Occipital lobe (tissue), 2 donors: ENCODE data around the gene FARP2. TPM values are rescaled to one million over a fixed set of nuclear protein-coding genes. Genes with fewer than 3 reads are reported as not detected.
"Not testable (repeated sequence)": the region's sequence is repeated elsewhere in the genome, so short reads cannot be mapped to it uniquely, and the experiment has no call there.

Source experiments
- DNase-seq: peaks from one replicate; lab custom pipeline; 2025; lab: John Stamatoyannopoulos, UW
- total RNA-seq: library from RNA; depleted of rRNA; stranded (reverse); fragments of >200 nt; gene quantifications from one replicate; pipeline ENCODE4 v1.2.3, GENCODE V29; 2014

FARP2 gene
- total RNA-seq, 1 donor from 2014 or later: 43.7 TPM

DNA sequence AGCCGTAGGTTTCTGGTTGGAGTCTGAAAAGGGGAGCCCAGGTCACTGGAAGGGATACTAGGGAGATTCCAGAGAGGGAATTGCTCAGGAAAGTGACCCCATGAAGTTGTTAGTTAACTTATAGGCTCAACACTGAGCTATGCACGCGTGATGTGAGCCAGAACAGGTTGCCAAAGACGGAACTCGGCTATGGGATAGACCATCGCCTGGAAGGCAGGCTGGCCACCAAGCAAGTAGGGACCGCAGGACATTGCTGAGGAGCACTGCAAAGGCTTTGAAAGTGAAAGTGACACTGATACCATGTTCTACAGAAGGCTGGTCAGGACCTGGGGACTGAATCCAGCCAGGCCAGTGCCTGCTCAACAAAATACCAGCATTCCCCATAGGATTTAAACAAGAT lies 7.3 kb downstream of the FARP2 start:
- DNase-seq: no peak

DNA sequence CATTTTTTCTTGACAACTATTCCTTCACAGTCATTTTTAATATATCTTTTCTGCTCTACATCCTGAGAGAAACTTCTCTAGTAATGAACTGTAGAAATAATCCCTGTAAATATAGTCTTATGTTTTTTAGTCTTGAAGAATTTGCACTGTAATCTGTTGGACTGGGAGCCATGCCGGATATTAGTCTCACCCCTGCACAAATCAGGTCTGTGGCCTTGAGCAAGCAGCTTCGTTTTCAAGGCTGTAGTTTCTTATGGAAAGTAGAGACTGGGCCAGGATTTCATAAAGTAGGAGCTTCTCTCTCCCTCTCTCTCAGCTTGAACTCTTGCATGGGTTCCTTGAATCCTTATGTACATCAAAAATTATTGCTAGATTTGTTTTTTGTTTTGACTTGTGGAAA lies 8.7 kb downstream of the FARP2 start:
- DNase-seq: no peak

DNA sequence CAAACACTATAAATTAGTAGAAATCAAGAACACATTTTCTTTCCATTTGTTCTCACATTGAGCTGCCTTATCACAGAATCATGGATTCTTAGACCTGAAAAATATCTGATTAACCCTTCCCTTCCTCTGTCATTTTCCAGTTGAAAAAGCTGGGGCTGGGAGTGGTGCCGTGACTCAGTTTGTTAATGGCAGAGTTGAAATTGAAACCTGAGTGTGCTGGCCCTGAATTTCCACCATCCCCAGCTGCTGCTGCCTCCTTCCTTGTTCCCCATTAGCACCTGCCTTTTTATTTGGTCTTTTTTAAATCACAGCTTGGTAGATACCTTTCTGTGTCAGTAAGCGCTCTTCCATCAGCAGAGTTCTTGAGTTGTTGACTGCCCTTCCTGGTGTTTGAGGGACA lies 10.6 kb downstream of the FARP2 start:
- DNase-seq: no peak

DNA sequence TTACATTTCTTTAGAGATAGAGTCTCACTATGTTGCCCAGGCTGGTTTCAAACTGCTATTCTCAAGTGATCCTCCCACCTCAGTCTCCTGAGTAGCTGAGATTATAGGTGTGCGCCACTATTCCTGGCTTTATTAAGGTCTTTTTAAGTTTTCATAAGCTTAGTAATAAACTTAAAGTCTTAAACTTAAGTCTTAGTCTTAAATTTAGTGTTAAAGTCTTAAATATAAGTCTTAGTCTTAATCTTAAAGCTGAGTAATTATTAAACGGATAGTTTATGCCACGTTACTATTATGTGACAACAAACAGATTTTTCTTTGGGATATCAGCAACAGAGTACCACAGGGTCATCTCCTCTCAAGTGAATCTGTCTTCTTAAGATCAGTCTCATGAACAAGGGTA lies 12.6 kb downstream of the FARP2 start:
- no peak for DNase-seq

DNA sequence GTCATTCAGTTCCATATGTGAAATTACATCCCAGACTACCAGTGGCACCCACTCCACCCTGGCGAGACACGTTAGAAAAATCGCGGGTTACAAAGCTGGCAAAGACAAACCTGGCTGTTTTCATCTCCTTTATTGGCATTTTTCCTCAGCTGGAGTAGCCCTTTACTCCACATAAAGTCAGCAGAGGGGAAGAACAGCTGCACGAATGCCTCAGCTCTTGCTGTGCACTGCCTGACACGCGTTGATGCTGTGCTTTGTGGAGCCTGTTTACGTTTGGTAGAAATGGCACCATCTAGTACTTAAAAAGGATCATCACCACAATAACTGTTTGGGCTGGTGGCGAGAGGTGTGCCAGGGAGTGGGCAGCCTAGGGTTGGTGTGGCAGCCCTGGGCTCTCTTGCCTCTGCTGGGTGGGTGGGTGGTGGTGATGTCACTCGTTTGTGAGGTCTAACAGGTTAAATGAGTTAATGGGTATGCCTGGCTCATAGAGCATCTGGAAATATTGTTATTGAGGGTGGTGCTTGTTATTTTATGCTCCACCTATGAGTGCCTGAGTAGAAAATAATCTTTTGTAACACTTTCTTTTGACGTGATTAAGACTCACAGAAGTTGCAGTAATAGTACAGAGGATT lies 16.4 kb downstream of the FARP2 start:
- no peak for DNase-seq

GRCh38 chr2:241373446-241373845 lies 17.4 kb downstream of the FARP2 start:
- DNase-seq: no peak

- DNase-seq: not testable (repeated sequence)
These were observed 17.8 kb downstream of the FARP2 start for GRCh38 chr2:241373906-241374305.

- no peak for DNase-seq
These were observed 19.2 kb downstream of the FARP2 start for GRCh38 chr2:241375300-241375699.

- no peak for DNase-seq
These were observed 20.7 kb downstream of the FARP2 start for GRCh38 chr2:241376808-241377207.

GRCh38 chr2:241378816-241379215 lies 22.7 kb downstream of the FARP2 start:
- DNase-seq: no peak

- DNase-seq: no peak
These were observed 23.7 kb downstream of the FARP2 start for GRCh38 chr2:241379481-241380480.

- DNase-seq: no peak
These were observed 25.8 kb downstream of the FARP2 start for GRCh38 chr2:241381872-241382271.

DNA sequence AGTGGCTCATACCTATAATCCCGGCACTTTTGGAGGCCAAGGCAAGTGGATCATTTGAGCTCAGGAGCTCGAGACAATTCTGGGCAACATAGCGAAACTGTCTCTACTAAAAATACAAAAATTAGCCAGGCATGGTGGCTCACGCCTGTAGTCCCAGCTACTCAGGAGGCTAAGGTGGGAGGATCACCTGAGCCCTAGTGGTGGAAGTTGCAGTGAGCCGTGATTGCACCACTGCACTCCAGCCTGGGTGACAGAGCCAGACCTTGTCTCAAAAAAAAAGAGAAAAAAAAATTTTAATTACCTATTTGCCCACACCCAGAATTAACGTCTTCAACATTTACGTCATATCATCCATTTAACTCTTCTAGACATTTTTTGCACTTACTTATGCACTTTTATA lies 29.4 kb downstream of the FARP2 start:
- not testable (repeated sequence) for DNase-seq

GRCh38 chr2:241386519-241386918 lies 30.4 kb downstream of the FARP2 start:
- DNase-seq: no peak

- no peak for DNase-seq
These were observed 33.6 kb downstream of the FARP2 start for GRCh38 chr2:241389697-241390096.

- no peak for DNase-seq
These were observed 34.5 kb downstream of the FARP2 start for GRCh38 chr2:241390301-241391206.

- DNase-seq: no peak
These were observed 36.0 kb downstream of the FARP2 start for GRCh38 chr2:241391892-241392665.

GRCh38 chr2:241392753-241393152 lies 36.7 kb downstream of the FARP2 start:
- DNase-seq: not testable (repeated sequence)

DNA sequence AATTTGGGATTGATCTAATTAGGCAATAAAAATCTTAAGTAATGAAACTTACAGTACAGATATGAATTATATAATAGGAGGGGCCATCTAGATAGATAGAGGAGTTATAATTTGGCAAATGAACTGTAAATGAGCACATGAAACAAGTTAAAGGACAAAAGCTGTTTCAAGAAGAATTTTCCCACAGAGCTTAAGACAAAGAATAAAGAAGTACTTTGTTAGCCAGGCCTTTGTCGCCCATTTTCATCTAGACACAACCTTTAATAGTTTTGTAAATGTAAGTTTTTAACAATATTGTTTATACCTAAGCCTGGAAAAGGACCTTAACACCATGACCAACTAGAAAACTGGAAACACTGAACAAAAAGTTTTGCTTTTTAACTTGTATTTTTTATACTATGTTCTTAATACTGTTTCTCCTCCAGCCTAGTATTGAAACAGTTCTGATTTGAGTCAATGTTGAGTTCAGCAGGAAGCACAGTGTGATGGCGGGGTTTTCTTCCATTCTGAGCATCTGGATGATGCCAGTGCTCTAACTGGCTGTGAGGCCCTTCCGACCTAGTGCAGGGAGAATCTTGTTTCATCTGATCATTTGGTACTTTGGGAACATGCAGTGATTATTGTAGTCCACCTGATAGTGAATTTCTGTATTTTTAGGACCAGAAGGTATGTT lies 37.6 kb downstream of the FARP2 start:
- no peak for DNase-seq

DNA sequence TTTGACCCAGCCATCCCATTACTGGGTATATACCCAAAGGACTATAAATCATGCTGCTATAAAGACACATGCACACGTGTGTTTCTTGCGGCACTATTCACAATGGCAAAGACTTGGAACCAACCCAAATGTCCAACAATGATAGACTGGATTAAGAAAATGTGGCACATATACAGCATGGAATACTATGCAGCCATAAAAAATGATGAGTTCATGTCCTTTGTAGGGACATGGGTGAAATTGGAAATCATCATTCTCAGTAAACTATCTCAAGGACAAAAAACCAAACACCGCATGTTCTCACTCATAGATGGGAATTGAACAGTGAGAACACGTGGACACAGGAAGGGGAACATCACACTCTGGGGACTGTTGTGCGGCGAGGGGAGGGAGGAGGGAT lies 40.7 kb downstream of the FARP2 start:
- DNase-seq: not testable (repeated sequence)
